Retinal pigment epithelial cell (primary cell): ENCODE data around the gene PIF1.
A peak's percentile ranks its signal among the peaks of the same experiment; 100 is the strongest.

ENCODE experiments used
- DNase-seq: peaks from one replicate; pipeline ENCODE4 v3.0.0-alpha.2; 2010; ENCODE audit warnings: low read depth
- H3K4me3 ChIP-seq: 2 replicates; pipeline ENCODE4 v1.5.1; 2011; ENCODE audit warnings: mild to moderate bottlenecking, low read length, control low read depth, moderate library complexity
- TF ChIP-seq, protein P1 (sequence below): conservative IDR thresholded peaks from 2 replicates; pipeline ENCODE4 v1.5.1; 2011; ENCODE audit warnings: low read depth, low read length, control low read depth, inconsistent platforms

The PIF1 gene

DNA sequence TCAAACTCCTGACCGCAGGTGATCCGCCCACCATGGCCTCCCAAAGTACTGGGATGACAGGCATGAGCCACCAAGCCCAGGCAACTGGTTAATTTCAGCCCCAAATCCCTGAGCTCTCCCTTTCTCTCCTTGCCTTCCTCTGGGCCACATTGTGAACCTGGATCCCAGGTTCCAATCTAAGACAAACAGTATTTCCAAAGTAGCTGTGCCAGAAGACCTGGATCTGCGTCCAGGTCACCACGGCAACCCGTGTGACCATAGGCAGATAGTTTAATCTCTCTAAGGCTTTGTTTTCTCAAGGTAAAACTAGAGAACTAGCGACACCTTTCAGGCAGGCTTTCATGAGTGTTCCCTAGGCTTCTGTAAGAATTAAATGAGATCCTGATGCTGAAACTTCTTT, 44.1 kb downstream of the PIF1 start:
- TF ChIP-seq, protein P1, sequence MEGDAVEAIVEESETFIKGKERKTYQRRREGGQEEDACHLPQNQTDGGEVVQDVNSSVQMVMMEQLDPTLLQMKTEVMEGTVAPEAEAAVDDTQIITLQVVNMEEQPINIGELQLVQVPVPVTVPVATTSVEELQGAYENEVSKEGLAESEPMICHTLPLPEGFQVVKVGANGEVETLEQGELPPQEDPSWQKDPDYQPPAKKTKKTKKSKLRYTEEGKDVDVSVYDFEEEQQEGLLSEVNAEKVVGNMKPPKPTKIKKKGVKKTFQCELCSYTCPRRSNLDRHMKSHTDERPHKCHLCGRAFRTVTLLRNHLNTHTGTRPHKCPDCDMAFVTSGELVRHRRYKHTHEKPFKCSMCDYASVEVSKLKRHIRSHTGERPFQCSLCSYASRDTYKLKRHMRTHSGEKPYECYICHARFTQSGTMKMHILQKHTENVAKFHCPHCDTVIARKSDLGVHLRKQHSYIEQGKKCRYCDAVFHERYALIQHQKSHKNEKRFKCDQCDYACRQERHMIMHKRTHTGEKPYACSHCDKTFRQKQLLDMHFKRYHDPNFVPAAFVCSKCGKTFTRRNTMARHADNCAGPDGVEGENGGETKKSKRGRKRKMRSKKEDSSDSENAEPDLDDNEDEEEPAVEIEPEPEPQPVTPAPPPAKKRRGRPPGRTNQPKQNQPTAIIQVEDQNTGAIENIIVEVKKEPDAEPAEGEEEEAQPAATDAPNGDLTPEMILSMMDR = no peak
- H3K4me3 ChIP-seq = no peak overlapping the region
- DNase-seq = no peak

DNA sequence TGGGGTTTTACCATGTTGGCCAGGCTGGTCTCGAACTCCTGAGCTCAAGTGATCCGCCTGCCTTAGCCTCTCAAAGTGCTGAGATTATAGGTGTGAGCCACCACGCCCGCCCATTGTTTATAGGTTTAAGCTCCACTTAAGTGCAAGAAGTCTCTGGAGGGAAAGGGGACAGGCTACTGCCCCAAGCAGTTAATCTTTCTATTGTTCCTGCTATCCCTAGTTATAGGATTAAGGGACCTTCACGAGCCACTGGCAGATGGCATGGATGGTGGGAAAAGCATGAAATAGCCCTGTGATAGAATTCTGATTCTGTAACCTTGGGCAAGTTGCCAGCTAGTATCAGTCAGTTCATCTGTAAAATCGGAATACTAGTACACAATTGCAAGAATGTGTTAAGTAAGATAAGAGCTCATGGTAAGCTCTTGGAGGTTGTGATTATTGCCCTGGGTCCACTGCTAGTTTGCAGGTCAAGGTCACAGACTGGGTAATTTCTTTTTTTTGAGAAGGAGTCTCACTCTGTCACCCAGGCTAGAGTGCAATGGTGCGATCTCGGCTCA, 44.8 kb downstream of the PIF1 start:
- no peak overlapping the region for H3K4me3 ChIP-seq
- no peak for DNase-seq
- TF ChIP-seq, protein P1 = no peak

DNA sequence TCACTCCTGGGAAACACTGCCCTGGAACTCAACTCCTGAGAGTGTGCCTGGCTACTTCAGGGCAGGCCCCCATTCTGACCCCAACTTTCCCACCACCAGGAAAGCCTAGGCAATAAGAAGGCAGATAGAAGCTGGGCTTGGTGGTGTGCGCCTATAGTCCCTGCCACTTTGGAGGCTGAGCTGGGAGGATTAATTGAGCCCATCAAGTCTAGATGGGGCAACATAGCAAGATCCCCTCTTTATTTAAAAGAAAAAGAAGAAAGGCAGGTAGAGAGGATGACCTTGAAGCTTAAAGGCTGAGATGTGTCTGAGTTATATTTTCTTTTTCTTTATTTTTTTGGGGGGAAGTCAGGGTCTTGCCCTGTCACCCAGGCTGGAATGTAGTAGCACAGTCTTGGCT, 45.8 kb downstream of the PIF1 start:
- TF ChIP-seq, protein P1 = no peak
- DNase-seq = no peak
- no peak overlapping the region for H3K4me3 ChIP-seq

DNA sequence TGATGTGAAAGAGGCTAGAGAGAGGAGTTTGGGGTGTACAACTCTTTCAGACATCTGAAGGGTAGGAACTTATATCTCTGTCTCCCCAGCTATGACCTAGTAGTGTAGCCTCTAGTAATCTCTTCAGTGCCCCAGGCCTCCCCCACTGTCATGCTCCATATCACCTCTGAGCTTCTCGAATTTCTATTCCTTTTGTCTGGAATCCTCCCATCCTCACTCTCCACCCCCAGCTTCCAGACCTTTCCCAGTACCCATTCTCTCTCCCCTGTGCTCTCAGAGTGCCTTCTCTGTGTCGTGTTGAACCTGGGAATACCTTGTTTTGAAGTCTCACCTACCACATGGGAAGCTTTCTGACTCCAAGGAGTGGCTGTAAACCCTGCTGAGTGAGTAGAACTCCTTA, 46.4 kb downstream of the PIF1 start:
- DNase-seq = no peak
- H3K4me3 ChIP-seq = no peak overlapping the region
- TF ChIP-seq, protein P1 = no peak

DNA sequence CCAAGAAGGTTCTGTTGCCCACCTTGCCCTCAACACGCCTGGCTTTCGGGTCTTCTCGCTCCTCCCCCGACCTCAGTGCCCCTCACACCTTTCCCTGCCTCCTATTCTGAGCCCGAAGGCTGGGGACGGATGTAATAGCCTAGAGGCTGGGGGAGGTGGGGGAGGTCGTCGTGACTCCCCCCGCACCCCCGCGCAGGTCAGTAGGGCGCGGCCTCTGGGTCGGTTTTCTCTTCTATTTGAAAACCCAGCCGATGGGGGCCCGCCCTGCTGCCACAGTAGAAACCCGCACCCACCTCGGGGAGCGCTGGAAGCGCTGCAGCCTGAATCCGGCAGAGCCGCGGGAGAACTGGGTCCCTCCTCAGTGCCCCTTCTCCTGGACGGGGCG, 49.1 kb downstream of the PIF1 start:
- no peak for DNase-seq
- TF ChIP-seq, protein P1 = no peak
- peak overlapping the region; percentile 50 for H3K4me3 ChIP-seq

DNA sequence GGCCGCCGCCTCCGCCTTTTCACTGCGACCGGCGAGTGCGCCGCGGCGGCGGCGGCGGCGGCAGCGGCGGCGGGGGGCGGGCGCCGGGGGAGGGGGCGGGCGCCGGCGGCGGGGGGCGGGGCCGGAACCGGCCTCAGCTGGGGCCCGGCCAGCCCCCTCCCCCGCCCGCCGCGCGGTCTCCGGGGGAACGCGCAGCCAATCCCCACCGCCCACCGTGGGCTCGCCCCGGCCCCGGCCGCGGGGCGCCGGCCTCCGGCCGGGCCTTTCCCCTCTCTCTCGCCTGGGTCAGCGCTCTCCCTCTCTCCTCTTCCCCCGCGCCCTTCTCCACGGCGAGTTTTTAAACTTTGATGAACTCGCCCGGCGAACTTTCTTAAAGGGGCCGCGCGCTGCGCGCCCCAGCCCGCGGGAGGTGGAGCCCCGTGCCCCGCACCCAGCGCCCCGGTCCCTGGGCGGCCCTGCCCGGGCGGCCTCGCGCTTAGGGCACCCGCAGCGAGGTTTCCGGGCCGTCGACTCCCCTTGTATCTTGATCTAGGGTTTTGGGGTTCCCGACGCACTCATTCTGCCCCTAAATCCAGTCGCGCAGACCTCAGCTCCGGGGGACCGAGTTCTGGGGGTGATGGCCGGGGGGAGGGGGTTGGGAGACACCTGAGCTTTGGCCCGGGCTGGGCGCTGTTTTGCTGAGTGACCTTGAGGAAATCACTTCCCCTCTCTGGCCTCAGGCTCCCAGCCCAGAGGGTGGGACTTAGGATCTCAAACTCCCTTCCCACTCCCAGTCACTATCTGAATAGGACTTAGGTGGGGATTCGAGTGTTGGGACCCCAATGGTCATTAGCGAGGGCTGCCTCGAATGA, 49.7 kb downstream of the PIF1 start, which contains the start of gene RBPMS2:
RBPMS2 (minus strand) TSS at position 39 of the 851 bp plus-strand sequence. CDS start 270 bp downstream, outside the sequence.
- peak within 1 kb of the TSS; percentile 50 for H3K4me3 ChIP-seq
- TF ChIP-seq, protein P1 = no peak
- no peak for DNase-seq
